Erythroblast (primary cell): ENCODE results near the gene C2CD2.

Experiments used
- GATA1 ChIP-seq: IDR thresholded peaks from 2 replicates; pipeline ENCODE4 v1.6.1; 2011; ENCODE audit warnings: low read depth, mild to moderate bottlenecking, control low read depth, low read length, moderate library complexity
- POLR2A ChIP-seq: IDR thresholded peaks from 2 replicates; pipeline ENCODE4 v1.6.1; 2011; ENCODE audit warnings: mild to moderate bottlenecking, low read length

DNA sequence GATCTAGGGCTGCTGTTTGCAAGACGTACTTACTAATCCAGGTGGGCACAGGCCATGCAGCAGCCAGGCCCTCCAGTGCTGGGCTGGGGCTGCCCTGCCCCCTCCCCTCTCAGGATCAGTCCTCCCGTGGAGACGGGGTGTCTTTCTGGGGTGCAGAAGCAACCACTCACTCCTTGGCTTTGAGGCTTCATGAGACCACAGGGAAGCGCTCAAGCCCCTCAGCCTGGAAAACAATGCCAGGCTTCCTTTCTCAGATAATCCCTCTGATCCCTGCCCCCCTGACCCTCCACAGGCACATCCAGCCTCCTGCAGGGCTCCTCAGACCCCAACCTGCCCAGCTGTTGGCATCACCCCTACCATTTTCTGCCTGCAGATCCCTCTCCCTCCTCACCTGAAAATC, 13.9 kb upstream of the C2CD2 start:
- TF ChIP-seq POLR2A (no peak), GATA1 (no peak)
